ENCODE results near the gene SNX30.

Gene SNX30

DNA sequence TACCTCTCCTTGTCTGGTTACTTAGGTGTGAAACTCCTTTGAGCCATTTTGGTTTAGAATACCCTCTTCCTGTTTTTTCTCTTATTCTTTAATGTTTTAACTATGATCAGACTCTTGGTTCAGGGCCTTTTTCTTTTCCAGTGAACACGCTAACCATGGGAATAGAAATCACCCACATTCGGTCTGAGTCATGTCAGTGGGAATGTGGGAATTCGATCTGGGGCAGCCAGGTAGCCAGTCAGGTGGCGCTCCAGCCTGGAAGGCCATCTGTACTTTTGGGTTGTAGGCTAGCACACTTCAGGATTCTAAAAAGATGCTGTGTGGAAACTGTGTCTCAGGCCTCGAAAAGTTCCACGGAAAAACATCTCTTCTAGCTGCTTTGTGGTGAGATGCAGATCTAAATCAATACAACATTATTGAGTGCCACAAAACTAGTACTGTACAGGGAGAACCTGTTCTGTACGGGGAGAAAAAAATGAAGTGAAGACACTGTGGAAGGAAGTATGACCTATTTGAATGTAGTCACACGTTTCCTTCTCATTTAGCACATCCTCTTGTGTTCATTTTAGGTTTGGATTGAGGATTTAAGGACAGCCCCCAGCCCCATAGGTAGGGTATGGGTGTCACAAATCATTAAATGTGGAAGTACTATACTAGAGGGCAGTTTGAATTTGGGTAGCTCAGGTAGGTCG is 36.4 kb downstream of the SNX30 start:
- no peak overlapping the region for H3K27ac ChIP-seq
- TF ChIP-seq, protein P1, sequence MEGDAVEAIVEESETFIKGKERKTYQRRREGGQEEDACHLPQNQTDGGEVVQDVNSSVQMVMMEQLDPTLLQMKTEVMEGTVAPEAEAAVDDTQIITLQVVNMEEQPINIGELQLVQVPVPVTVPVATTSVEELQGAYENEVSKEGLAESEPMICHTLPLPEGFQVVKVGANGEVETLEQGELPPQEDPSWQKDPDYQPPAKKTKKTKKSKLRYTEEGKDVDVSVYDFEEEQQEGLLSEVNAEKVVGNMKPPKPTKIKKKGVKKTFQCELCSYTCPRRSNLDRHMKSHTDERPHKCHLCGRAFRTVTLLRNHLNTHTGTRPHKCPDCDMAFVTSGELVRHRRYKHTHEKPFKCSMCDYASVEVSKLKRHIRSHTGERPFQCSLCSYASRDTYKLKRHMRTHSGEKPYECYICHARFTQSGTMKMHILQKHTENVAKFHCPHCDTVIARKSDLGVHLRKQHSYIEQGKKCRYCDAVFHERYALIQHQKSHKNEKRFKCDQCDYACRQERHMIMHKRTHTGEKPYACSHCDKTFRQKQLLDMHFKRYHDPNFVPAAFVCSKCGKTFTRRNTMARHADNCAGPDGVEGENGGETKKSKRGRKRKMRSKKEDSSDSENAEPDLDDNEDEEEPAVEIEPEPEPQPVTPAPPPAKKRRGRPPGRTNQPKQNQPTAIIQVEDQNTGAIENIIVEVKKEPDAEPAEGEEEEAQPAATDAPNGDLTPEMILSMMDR (IDR thresholded peaks at IDR 0.05; ENCODE audit: low read depth, low read length, missing control alignments): no peak
- in situ Hi-C loops (cut with HindIII; ENCODE audit: low pct_ligation_motif_present, low sequenced_read_pairs): no loop called here
- no peak for DNase-seq
- no peaks in the 10 kb centered on the region for H3K27me3 ChIP-seq (replicated peaks)
- no peaks in the 10 kb centered on the region for H3K36me3 ChIP-seq (replicated peaks)
- no peak overlapping the region for H3K4me3 ChIP-seq (ENCODE audit: low read depth, low read length)

DNA sequence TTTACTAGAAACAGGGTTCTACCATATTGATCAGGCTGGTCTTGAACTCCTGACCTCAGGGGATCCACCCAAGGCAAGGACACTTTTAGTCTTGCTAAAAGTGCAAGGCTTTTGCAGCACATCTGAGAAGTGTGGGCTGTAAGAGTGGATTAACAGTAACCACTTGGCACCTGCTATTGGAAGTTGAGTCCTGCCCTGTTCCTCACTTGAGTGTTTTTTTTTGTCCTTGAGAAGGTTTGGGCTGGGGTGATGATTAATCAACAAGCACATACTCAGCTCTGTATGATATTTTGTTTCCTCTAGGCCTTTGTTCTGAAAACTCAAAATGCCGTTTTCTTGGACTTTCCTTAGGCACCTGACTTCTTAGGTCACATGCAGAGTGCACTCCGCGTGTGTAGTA is 37.4 kb downstream of the SNX30 start:
- no peak overlapping the region for H3K4me3 ChIP-seq (ENCODE audit: low read depth, low read length)
- H3K27me3 ChIP-seq (replicated peaks): no peaks in the 10 kb centered on the region
- DNase-seq: no peak
- no peak overlapping the region for H3K27ac ChIP-seq
- in situ Hi-C loops (cut with HindIII; ENCODE audit: low pct_ligation_motif_present, low sequenced_read_pairs): no loop called here
- TF ChIP-seq, protein P1 (IDR thresholded peaks at IDR 0.05; ENCODE audit: low read depth, low read length, missing control alignments): no peak
- H3K36me3 ChIP-seq (replicated peaks): no peaks in the 10 kb centered on the region

DNA sequence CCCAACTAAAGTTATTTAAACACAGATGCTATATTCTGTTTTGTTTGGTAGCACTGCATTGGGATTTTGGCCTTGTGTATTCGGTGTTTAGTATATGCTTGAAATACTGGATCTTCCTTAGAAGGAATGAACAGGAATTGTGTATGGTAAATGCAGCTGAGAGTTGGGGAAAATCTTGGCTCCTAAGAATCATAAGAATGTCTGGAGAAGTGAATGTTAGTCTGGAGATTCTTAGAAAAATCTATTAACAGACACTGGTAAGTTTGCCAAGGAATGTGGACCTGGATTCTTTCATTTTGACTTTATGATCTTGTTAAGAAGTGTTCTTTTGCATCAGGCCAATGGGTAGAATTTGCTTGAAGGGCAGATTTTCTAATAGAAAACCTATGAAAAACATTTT is 38.9 kb downstream of the SNX30 start:
- Histone ChIP-seq H3K36me3 (replicated peaks) (no peaks in the 10 kb centered on the region), H3K4me3 (ENCODE audit: low read depth, low read length) (no peak overlapping the region), H3K27me3 (replicated peaks) (no peaks in the 10 kb centered on the region), H3K27ac (no peak overlapping the region)
- in situ Hi-C loops (cut with HindIII; ENCODE audit: low pct_ligation_motif_present, low sequenced_read_pairs): no loop called here
- DNase-seq: no peak
- TF ChIP-seq, protein P1 (IDR thresholded peaks at IDR 0.05; ENCODE audit: low read depth, low read length, missing control alignments): no peak

DNA sequence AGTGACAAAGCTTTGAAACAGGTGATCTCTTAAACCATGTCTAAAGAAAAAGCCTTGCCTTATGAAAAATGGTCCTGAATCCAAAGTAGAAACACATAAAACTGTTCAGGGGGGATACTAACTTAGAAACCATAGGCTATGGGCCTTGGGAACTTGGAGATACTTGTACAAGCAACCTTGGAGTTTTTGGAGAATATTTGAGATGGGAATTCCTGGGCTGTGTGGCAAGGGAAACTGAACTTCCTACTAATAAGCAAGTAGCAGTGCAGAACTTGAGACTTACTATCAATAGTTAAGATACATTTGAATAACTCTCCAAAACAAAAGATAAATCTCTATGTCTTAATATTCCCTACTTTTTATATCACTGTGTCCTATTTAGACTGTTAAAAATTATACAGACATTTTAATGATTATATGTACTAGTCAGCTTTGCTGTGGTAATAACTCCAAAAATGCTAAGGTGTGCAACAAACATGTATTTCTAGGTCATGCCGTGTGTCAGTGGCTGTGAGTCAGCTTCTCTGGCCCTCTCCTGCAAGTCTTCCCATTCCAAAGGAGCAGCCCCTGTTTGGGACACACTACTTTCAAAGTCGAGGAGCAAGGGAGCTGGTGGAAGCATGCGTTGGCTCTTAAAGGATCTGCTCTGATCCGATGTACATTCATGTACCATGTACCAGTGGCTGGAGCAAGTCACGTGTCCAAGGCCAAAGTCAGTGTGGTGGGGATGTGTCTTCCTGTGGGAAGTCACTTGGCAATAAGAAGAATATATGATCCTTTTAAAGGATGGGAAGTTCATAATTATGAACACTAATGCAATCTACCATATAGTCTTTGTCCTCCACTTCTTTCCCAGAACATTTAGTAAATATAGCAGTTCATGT is 39.6 kb downstream of the SNX30 start:
- TF ChIP-seq, protein P1 (IDR thresholded peaks at IDR 0.05; ENCODE audit: low read depth, low read length, missing control alignments): no peak
- H3K27ac ChIP-seq: no peak overlapping the region
- in situ Hi-C loops (cut with HindIII; ENCODE audit: low pct_ligation_motif_present, low sequenced_read_pairs): no loop called here
- DNase-seq: no peak
- no peak overlapping the region for H3K4me3 ChIP-seq (ENCODE audit: low read depth, low read length)
- no peaks in the 10 kb centered on the region for H3K36me3 ChIP-seq (replicated peaks)
- no peaks in the 10 kb centered on the region for H3K27me3 ChIP-seq (replicated peaks)

DNA sequence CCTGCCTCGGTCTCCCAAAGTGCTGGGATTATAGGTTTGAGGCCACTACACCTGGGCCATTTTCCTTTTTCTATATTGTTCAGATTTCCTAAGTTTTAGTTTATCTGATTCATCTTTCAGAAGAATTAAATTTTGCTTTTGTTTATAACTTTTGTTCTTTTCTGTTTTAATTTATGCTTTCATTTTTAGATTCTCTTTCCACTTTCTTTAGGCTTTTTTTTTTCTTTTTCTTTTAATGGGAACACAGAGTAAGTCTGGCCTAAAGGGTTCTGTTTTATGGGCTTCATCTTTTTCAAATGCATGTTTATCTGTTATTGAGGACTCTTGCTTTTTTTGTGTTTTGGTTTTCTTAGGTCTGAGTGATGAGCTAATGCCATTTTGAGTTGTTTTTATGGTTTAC is 42.1 kb downstream of the SNX30 start:
- H3K4me3 ChIP-seq (ENCODE audit: low read depth, low read length): no peak overlapping the region
- TF ChIP-seq, protein P1 (IDR thresholded peaks at IDR 0.05; ENCODE audit: low read depth, low read length, missing control alignments): no peak
- no peak for DNase-seq
- no peak overlapping the region for H3K27ac ChIP-seq
- in situ Hi-C loops (cut with HindIII; ENCODE audit: low pct_ligation_motif_present, low sequenced_read_pairs): no loop called here
- H3K27me3 ChIP-seq (replicated peaks): no peaks in the 10 kb centered on the region
- H3K36me3 ChIP-seq (replicated peaks): no peaks in the 10 kb centered on the region

All from brain microvascular endothelial cell (primary cell).